ENCODE data around the gene ASTN2.

ASTN2 gene

GRCh38 chr9:116998305-116998704, 416.6 kb downstream of the ASTN2 start:
- DNase-seq, result no peak

GRCh38 chr9:116992865-116993264, 422.0 kb downstream of the ASTN2 start:
- no peak for DNase-seq

- DNase-seq, result no peak
These were observed 423.8 kb downstream of the ASTN2 start for GRCh38 chr9:116991051-116991450.

- DNase-seq, result no peak
These were observed 424.3 kb downstream of the ASTN2 start for GRCh38 chr9:116990592-116990991.

GRCh38 chr9:116987721-116988485, 427.0 kb downstream of the ASTN2 start:
- DNase-seq, result no peak

- DNase-seq, result no peak
These were observed 428.8 kb downstream of the ASTN2 start for GRCh38 chr9:116986015-116986414.

- no peak for DNase-seq
These were observed 429.3 kb downstream of the ASTN2 start for GRCh38 chr9:116985596-116985995.

- DNase-seq, result no peak
These were observed 430.7 kb downstream of the ASTN2 start for GRCh38 chr9:116984111-116984510.

- DNase-seq, result no peak
These were observed 434.2 kb downstream of the ASTN2 start for GRCh38 chr9:116980582-116981120.

- no peak for DNase-seq
These were observed 435.4 kb downstream of the ASTN2 start for GRCh38 chr9:116979456-116979855.

GRCh38 chr9:116978155-116978554, 436.7 kb downstream of the ASTN2 start:
- DNase-seq, result no peak

GRCh38 chr9:116975126-116975525, 439.7 kb downstream of the ASTN2 start:
- DNase-seq, result no peak

- no peak for DNase-seq
These were observed 448.7 kb downstream of the ASTN2 start for GRCh38 chr9:116966199-116966598.

GRCh38 chr9:116964258-116964657, 450.6 kb downstream of the ASTN2 start:
- no peak for DNase-seq

- no peak for DNase-seq
These were observed 455.0 kb downstream of the ASTN2 start for GRCh38 chr9:116959809-116960208.

- DNase-seq, result no peak
These were observed 456.0 kb downstream of the ASTN2 start for GRCh38 chr9:116958881-116959280.

GRCh38 chr9:116954731-116955130, 460.1 kb downstream of the ASTN2 start:
- no peak for DNase-seq

GRCh38 chr9:116953271-116953670, 461.6 kb downstream of the ASTN2 start:
- no peak for DNase-seq

GRCh38 chr9:116952436-116952810, 462.4 kb downstream of the ASTN2 start:
- no peak for DNase-seq

- DNase-seq, result no peak
These were observed 463.0 kb downstream of the ASTN2 start for GRCh38 chr9:116951588-116952435.

GRCh38 chr9:116945817-116946216, 469.0 kb downstream of the ASTN2 start:
- no peak for DNase-seq

GRCh38 chr9:116944714-116945534, 469.9 kb downstream of the ASTN2 start:
- no peak for DNase-seq

GRCh38 chr9:116943970-116944369, 470.9 kb downstream of the ASTN2 start:
- no peak for DNase-seq
